NCI-H460 (cell line): Measurements from ENCODE around the gene ITLN2. TPM values are rescaled to one million over a fixed set of nuclear protein-coding genes. Genes with fewer than 3 reads are reported as not detected.
"Not testable (repeated sequence)": the region's sequence is repeated elsewhere in the genome, so short reads cannot be mapped to it uniquely, and the experiment has no call there.

Experiments used
- DNase-seq: peaks from one replicate; pipeline ENCODE4 v3.0.0-alpha.2; 2016; ENCODE audit warnings: low read depth; ENCODE audit errors: extremely low read depth
- total RNA-seq: library from RNA; depleted of rRNA; stranded (reverse); fragments of >200 nt; shearing (Covaris generic); gene quantifications from 2 replicates; pipeline ENCODE4 v1.2.3, GENCODE V29; 2014; rRNA removed

Gene ITLN2
- total RNA-seq, 1 experiment from 2014 or later = not detected

- DNase-seq = no peak
Measured at GRCh38 chr1:160910170-160910750, 44.3 kb downstream of the ITLN2 start.

GRCh38 chr1:160907976-160908375 lies 46.6 kb downstream of the ITLN2 start:
- no peak for DNase-seq

- DNase-seq = no peak
Measured at GRCh38 chr1:160905617-160905989, 49.0 kb downstream of the ITLN2 start.

- DNase-seq = no peak
Measured at GRCh38 chr1:160904783-160905616, 49.6 kb downstream of the ITLN2 start.

GRCh38 chr1:160902251-160902650 lies 52.4 kb downstream of the ITLN2 start:
- DNase-seq = not testable (repeated sequence)

- no peak for DNase-seq
Measured at GRCh38 chr1:160901768-160902167, 52.8 kb downstream of the ITLN2 start.

- not testable (repeated sequence) for DNase-seq
Measured at GRCh38 chr1:160900683-160901082, 53.9 kb downstream of the ITLN2 start.

Other genes with a start within 250 kb of the ITLN2 start
- not detected in 2 replicates for gene CD48, start 243.0 kb downstream of the ITLN2 start, total RNA-seq
- not detected in 2 replicates for gene SLAMF7, start 215.6 kb downstream of the ITLN2 start, total RNA-seq
- gene LY9, start 158.6 kb downstream of the ITLN2 start, total RNA-seq = not detected in 2 replicates
- gene CD244, start 91.9 kb downstream of the ITLN2 start, total RNA-seq = not detected in 2 replicates
- not detected in 2 replicates for gene ITLN1, start 69.6 kb downstream of the ITLN2 start, total RNA-seq
- gene F11R, start 66.3 kb upstream of the ITLN2 start, total RNA-seq = 20.7 and 23.7 TPM in 2 replicates
- gene TSTD1, start 84.2 kb upstream of the ITLN2 start, total RNA-seq = 29.8 and 37.6 TPM in 2 replicates
- 49.2 and 51.2 TPM in 2 replicates for gene USF1, start 91.2 kb upstream of the ITLN2 start, total RNA-seq
- 0.45 TPM in 1 of 2 replicates, not detected in the other for gene ARHGAP30, start 115.1 kb upstream of the ITLN2 start, total RNA-seq
- gene NECTIN4, start 134.7 kb upstream of the ITLN2 start, total RNA-seq = 0.55 and 1.0 TPM in 2 replicates
- 3.6 and 5.3 TPM in 2 replicates for gene KLHDC9, start 143.6 kb upstream of the ITLN2 start, total RNA-seq
- gene PFDN2, start 163.2 kb upstream of the ITLN2 start, total RNA-seq = 186 and 200 TPM in 2 replicates
- gene NIT1, start 163.3 kb upstream of the ITLN2 start, total RNA-seq = 44.3 and 60.6 TPM in 2 replicates
- gene DEDD, start 177.9 kb upstream of the ITLN2 start, total RNA-seq = 34.2 and 36.2 TPM in 2 replicates
- 124 and 143 TPM in 2 replicates for gene UFC1, start 199.2 kb upstream of the ITLN2 start, total RNA-seq
- 17.7 and 18.8 TPM in 2 replicates for gene USP21, start 204.7 kb upstream of the ITLN2 start, total RNA-seq
- gene PPOX, start 211.6 kb upstream of the ITLN2 start, total RNA-seq = 27.1 and 27.3 TPM in 2 replicates
- gene B4GALT3, start 222.7 kb upstream of the ITLN2 start, total RNA-seq = 68.2 and 73.4 TPM in 2 replicates
- under 0.01 and 0.14 TPM in 2 replicates for gene ADAMTS4, start 244.2 kb upstream of the ITLN2 start, total RNA-seq
- gene NDUFS2, start 247.6 kb upstream of the ITLN2 start, total RNA-seq = 161 and 175 TPM in 2 replicates